ENCODE data around the gene GOLGA6D.

DNA sequence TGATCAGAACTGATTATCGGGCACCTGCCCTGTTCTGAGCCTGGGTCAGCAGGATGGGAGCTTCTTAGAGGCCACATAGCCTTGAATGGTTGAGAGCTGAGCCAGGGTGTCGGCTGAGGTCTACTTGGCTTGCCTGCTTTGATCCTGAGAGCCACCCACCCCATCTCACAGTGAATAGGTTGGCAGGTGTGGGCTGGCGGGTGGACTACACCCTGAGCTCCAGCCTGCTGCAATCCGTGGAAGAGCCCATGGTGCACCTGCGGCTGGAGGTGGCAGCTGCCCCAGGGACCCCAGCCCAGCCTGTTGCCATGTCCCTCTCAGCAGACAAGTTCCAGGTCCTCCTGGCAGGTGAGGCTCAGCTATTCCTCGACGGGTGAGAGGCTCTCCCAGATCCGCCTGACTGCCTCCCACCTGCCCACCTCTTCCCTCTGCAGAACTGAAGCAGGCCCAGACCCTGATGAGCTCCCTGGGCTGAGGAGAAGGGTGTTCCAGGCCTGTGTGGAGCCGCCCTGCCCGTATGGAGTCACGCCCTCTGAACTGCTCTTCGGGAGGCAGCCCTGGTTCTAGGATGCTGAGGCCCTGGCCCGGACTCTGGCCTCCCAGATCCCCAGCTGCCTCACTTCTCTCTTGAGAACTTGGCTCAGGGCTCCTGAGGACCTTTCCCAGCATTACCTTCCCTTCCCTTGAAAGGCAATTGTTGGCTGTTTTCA lies 57.1 kb downstream of the GOLGA6D start:
- TF ChIP-seq, protein P1, sequence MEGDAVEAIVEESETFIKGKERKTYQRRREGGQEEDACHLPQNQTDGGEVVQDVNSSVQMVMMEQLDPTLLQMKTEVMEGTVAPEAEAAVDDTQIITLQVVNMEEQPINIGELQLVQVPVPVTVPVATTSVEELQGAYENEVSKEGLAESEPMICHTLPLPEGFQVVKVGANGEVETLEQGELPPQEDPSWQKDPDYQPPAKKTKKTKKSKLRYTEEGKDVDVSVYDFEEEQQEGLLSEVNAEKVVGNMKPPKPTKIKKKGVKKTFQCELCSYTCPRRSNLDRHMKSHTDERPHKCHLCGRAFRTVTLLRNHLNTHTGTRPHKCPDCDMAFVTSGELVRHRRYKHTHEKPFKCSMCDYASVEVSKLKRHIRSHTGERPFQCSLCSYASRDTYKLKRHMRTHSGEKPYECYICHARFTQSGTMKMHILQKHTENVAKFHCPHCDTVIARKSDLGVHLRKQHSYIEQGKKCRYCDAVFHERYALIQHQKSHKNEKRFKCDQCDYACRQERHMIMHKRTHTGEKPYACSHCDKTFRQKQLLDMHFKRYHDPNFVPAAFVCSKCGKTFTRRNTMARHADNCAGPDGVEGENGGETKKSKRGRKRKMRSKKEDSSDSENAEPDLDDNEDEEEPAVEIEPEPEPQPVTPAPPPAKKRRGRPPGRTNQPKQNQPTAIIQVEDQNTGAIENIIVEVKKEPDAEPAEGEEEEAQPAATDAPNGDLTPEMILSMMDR (IDR thresholded peaks at IDR 0.05), result no peak
- TF ChIP-seq POLR2A (IDR thresholded peaks at IDR 0.05), result no peak

Data from right lobe of liver (tissue), 4 donors.